CD1c-positive myeloid dendritic cell (primary cell): ENCODE measurements around the gene PCNT.
"Not testable (repeated sequence)": the region's sequence is repeated elsewhere in the genome, so short reads cannot be mapped to it uniquely, and the experiment has no call there.

Source experiments
- DNase-seq: peaks from one replicate; pipeline ENCODE4 v3.0.0-alpha.2; 2016; ENCODE audit errors: extremely low spot score

The PCNT gene

DNA sequence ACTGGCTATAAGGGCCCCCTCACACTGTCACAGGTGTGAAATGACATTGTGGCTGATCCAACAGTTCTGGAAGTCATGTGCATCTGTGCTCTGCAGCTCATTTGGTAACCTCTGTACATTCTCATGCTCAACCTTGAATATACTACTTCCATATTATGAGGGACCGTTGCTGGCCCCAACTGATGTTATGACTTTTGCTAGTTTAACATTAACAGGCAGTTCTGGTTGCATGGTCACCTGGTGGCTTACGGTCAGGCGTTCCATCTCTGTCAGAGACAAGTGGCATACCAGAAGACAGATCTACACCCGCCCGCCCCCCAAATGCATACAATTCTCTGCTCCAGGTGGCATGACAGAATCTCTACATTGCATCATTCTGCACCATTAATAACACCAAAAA lies 128.8 kb downstream of the PCNT start:
- no peak for DNase-seq

DNA sequence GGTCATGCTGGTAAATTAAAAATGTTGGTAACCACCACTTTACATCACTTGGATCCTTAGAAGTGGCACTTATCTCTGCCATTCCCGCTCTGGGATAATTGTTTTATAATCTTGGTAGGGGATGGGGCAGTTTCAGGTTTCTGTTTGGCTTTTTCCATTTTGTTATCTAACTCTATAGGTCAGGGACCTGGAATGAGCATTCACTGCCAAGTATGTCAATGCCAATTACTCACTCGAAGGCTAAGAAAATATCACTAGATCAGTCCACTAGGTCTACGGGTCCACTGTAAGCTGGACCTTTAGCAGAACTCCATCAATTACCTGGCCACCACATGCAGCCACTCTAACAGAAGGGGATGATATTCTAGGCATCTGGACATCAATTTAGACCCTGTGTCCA lies 130.2 kb downstream of the PCNT start:
- DNase-seq: no peak

DNA sequence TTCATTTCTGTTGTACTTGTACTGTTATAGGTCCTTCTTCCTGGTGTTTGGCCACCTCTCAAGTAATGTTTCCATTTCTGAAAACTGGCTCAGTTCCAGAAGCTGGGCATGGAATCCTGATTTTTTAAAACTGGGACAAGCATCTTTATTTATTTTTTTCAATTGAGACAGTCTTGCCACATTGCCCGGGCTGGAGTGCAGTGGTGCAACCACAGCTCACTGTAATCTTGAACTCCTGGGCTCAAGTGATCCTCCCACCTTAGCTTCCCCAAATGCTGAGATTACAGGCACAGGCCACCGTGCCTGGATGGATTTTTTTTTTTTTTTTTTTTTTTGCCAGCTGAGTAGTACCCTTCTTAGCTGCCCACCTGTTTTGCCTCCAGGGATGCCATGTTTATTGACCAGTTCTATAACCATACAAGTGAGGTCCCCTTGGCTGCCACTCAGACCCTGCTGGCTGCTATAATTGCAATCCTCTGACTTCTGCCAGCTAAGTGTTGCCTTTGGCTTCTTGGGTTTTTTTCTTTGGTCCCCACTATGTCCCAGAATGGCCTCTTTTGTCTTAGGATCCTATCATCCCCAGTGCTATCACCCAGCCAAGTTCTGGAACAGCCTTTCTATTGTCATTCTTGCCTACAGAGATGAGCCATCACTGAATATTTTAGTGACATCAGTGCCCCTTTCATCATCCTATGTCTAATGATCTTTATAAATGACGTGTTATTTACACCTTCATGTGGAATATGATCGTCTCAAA lies 130.9 kb downstream of the PCNT start:
- peak; percentile 32 for DNase-seq

DNA sequence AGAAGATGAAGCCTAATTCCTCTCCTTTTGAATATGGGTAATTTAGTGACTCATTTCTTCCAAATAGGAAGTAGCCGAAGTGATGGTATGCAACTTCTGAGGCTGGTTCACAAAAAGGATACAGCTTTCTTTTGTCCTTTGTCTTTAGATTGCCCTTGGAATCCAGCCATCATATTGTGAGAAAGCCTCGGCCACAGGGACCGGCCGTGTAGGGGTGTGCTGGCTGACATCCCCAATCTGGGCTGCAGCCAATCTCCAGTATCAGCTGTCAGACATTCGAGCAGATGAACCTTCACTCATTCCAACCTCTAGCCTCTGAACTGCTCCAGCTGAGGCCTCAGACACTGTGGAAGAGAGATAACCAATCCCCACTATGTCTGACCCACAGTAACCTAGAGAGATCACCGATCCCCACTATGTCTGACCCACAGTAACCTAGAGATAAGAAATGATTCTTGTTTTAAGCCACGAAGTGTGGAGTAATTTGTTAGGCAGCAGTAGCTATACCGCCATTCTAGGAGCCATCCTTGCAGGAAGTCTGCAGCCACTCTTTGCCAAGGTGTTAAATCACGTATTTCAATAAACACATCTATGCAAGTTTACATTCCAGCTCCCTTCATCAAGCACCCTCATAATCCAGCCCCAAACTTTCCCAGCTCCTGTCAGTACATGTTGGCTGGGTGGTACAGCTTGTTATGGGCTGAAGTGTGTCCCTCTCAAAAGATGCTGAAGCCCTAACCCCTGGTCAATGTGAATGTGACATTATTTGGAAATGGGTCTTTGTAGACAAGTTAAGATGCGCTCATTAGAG lies 131.8 kb downstream of the PCNT start:
- peak; percentile 40 for DNase-seq

DNA sequence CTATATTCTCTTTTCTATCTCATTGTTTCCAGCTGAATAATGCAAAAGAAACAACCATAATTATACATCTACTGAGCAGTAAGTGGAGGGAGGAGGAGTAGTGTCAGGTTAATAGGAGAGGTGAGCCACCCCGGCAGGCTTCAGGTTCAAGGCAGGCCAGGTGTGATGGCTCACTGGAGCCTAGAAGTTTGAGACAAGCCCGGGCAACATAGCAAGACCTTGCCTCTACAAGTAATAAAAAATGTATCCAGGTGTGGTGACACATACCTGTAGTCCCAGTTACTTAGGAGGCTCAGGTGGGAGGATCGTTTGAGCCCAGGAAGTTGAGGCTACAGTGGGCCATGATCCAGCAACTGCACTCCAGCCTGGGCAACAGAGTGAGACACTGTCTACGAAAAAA lies 132.8 kb downstream of the PCNT start:
- DNase-seq: no peak

DNA sequence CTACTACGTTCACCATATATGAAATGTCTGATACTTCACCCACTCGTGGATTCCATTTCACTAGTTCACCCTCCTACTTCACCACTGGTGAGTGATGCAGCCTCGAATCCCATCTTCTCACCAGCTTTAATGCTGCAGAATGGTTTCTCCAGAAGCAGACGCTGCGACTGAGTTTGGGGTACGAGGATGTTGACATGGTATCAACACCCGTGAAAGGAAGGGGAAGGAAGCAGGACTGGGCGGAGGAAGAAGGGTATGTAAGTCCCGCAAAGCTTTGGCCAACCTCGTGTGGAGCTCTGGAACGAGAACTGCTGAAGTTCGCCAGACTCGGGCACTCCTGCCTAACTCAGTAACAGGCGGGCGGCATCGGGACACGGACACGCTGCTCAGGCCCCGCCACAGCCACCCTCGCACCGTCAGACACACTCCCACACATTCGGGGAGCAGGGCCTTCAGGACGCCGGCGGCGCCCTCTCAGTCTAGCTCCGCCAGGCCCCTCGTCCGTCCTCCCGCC lies 133.9 kb downstream of the PCNT start:
- DNase-seq: peak; percentile 63

DNA sequence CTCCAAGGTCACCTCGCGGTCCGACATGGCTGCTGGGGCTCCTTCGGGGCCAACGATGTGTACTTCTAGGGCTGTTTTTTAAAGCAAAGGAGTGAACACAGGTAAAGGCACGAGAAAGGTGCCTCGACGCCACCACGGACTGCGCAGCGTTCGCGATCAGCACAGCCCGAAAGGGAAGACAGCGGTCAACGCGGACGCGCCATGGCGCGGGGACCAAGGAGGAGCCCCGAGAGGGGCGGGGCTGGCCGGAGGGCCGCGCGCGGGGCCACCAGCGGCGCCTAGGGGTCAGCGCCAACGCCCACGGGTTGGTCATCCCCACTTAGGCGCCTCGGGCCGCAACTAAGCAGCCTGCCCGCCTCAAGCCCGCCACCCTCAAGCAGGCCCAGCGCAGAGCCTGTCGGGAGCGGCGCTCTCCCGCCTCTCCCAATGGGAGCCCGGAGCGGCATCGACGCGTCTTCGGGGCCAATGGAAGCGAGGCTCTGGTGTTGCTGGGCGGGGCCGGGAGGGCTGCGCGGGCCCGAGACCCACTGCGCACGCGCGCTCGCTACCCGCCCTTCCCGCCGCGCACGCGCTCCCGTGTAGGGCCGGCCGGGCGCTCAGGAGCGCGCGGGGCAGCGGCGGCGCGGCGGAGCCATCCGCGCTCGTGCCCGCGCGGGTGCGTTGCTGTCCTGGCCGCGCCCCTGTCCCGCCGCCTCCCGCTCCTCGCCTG lies 134.5 kb downstream of the PCNT start, which contains the start of gene DIP2A:
TSS of gene DIP2A (plus strand) at position 577 of the 709 bp plus-strand sequence. CDS start 241 bp downstream, outside the sequence.
- DNase-seq: peak; percentile 99

DNA sequence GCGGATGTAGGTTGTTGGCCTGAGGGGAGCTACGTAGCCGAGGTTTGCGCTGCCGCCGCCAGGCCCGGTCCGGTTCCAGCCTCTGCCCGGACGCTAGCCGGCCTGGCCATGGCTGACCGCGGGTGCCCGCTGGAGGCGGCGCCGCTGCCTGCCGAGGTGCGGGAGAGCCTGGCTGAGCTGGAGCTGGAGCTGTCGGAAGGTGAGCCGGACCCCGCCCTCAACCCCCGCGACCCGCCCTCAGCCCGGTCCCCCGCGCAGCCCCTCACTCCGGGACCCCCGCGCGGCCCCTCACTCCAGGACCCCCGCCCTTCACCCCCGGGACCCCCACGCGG lies 135.0 kb downstream of the PCNT start:
- DNase-seq: no peak

DNA sequence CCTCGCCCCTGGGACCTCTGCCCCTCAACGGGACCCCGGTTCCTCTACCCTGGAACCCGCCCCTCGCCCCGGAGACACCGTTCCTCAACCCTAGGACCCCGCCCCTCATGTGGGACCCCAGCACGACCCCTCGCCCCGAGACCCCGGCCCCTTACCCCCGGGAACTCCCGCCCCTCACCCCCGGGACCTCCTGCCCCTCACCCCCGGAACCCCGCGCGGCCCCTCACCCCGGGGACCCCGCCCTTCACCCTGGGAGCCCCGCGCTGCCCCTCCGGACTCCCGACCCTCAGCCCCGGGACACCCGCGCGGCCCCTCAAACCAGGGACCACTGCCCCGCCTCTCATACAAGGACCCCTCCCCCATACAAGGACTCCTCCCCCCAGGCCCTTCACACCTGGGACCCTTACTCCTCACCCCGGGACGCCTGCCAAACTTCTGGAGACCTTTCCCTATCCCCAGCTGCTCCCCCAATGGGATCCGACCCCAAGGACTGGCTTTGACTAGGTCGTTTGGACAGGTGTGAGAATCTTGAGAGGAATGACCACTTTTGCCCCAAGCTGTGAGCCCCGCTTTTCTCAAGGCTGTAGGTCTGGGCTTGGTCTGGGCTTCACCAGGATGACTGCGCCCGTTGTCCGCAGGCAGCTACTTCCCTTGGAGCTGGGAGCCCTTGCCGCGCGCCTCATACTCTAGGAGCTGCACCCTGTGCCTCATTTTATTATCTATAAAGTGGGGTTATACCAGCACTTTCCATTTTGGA lies 135.6 kb downstream of the PCNT start:
- peak; percentile 45 for DNase-seq

DNA sequence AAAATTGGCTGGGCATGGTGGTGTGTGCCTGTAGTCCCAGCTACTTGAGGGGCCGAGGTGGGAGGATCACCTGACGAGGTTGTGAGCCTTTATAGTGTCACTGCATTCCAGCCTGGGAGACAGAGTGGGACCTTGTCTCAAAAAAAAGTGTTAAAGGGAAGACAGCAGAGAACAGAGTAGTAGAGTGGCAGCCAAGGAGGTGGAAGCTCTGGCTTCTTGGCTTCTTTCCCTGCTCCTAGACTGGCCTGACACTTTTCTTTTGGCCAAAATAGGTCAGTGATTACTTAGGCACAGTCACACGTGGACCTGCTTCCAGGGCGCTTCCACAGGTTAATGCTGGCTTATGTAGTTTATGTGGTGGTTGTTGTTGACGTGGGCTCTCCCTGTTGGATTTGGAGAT lies 138.0 kb downstream of the PCNT start:
- DNase-seq: no peak

DNA sequence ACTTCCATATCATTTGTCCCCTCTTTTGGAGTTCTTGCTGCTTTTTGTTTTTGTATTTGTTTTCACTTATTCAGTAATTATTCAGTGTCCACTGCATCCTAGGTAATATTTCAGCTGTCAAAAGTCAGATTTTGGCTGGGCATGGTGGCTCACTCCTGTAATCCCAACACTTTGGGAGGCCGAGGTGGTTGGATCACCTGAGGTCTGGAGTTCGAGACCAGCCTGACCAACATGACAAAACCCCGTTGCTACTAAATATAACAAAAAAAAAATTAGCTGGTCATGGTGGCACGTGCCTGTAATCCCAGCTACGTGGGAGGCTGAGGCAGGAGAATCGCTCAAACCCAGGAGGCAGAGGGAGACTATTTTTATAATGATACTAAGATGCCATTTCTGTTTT lies 141.2 kb downstream of the PCNT start:
- not testable (repeated sequence) for DNase-seq

DNA sequence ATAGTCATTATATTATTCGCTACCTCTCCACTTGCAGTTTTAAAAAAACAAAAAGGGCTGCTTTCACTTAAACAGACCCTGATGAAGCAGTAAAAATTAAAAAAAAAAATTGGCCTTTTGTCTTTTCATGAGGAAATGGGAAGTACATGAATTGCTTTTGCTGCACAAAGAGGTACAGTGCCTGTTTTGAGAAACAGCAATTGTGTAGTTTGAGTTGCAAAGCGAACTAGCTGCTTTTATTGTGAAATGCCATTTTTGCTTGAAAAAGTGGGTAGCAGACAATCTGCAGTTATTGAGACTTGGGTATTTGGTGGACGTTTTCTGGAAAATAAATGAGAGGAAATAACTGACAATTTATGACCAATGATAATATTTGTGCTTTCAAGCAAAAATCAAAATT lies 141.7 kb downstream of the PCNT start:
- DNase-seq: no peak

DNA sequence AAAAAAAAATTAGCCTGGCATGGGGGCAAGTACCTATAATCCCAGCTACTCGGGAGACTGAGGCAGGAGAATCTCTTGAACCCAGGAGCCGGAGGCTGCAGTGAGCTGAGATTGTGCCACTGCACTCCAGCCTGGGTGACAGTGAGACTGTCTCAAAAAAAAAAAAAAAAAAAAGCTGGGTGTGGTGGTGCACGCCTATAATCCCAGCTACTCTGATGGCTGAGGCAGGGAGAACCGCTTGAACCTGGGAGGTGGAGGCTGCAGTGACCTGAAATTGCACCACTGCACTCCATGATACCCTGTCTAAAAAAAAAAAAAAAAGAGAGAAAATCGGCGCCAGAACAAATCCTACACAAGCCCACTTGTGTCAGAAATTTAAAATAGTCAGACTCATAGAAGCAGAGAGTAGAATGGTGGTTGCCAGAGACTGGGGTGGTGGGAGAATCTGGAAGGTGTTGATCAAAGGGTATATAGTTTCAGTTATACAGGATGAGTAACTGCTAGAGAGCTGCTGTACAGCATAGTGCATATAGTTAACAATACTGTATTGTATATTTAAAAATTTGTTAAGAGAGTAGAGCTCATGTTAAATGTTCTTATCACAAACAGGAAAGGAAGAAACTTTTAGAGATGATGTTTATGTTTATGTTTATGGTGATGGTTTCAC lies 144.3 kb downstream of the PCNT start:
- no peak for DNase-seq

DNA sequence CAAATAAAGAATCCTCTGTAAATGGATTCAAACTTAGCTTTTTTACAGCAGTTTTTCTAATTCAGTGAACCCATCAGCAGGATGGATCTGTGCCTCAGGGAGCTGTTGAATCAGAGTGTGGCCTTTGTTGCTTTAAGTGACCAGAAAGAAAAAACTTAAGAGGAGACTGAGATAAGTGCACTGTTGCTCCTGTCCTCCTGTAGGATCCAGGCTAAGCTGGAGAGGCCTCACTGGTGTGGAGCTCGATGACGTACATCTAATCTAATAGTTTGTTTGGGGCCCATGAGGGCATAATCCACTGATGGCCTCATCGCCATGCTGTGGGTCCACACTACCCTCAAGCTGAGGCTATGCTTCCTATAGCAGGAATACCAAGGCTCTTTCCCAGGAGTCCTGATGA lies 145.3 kb downstream of the PCNT start:
- DNase-seq: no peak

DNA sequence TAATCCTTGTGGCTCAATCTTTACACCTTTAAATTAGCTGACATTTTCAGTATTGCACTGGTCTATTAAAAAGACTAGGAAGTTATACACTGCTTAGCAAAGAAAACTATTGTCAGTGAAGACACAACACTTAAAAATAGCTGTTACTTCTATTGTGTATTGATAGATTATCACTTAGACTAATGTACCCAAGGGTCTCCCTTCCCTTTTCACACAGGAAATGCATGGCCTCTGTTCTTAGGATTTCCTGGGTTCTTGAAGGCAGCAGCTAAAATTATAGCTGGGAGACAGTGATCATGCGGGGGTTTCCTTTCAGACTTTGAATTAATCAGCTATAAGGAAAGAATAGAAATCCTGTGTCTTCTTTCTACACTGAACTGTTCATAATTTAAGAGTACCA lies 147.6 kb downstream of the PCNT start:
- no peak for DNase-seq

DNA sequence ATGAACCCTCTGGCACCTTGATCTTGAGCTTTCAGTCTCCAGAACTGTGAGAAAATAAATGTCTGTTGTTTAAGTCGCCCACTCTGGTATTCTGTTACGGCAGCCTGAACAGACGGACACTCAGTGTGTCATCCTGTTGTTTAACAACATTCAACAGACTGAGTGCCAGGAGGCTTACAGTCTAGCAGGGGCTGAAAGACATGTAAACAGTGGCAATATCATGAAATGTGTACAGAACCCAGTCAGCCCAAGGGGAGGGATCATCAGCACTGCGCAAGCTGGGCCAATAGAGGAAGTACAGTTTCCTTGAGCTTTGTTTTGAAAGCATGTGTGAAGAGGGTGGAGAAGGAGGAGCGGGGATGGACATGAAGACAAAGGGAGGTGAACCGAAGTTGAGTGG lies 148.3 kb downstream of the PCNT start:
- DNase-seq: peak; percentile 56

DNA sequence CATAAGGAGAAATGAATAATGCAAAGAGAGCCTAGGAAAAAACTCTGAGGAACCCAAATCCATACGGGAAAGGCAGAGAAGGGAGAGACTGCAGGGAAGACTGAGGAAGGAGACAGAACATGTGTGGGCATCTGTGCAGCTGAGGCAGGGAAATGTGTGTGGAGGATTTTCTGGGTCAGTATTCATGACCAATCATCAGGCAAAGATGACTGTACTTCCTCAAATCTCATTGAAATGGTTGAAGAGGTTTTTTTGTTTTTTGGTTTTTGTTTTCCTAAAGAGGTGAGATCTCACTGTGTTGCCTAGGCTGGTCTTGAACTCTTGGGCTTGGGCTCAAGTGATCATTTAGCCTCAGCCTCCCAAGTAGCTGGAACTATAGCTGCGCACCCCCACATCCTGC lies 150.4 kb downstream of the PCNT start:
- peak; percentile 63 for DNase-seq

DNA sequence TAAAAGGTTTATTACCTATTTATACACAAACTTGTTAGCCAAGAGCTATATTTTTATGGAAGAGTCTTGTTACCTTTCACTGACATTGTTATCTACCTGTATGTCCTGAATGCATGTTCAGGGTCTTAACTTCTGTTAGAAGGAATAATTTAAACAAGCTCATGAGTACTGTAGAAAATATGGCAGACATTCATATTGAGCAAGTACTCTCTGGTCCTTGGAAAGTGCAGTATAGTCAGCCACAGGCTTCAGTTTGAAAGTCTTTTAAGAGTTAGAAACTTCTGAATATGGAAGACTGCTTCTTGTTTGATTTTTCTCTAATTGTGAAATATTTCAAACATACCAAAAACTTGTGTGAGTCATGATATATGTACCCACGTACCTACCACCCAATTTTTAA lies 151.3 kb downstream of the PCNT start:
- no peak for DNase-seq

DNA sequence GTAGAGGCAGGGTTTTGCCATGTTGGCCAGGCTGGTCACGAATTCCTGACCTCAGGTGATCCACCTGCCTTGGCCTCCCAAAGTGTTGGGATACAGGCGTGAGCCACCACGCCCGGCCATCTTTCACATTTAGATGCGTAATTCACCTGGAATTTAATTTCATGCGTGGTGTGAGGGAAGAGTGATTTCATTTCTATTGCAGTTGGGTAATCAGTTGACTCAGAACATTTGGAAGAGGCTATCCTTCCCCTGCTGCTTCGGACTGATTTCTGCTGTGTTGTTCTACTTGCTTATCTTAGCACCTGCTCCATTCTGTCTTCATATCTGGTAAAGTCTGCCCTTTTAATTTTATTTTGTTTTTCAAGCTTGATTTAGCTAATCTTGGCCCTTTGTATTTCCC lies 153.8 kb downstream of the PCNT start:
- DNase-seq: no peak

DNA sequence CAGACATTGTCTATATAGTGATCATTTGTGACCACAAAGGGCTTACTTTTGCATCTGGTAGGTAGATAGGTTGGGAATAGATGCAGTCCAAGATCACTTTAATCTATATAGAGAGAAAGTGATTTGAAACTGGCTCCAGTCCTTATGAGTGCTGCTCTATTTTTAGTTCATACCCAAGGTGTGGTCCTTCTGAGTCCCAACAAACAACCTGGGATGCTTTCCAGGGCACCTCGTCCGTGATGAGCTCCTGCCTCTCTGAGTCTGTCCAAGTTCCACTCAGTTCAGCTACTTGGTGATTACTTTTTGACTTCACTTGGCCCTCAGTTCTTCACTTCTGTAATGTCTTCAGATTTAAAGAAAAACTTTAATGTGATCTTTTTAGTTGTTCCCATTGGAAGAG lies 155.0 kb downstream of the PCNT start:
- no peak for DNase-seq

DNA sequence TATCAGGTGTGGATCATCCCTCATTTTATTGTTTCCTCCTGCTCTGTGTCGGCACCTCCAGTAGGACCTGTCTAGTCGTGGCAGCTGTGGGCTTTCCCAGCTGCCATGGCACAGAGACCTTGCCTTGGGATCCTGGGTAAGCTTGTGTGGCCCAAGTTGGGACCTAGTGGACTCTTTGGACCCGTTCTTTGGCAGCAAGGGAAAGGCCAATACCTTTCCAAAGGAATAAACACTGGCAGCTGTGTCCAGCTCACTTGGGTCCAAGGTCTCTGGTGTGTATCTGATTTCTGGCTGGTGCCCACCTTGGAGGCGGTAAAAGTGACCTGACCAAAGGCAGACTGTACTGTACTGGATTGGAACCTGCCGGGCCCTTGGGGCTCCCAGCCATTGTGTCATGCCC lies 156.5 kb downstream of the PCNT start:
- DNase-seq: no peak
